Esophagus muscularis mucosa (tissue), 3 donors: ENCODE data around the gene PRKCH.

Source experiments
- CTCF ChIP-seq, 3 experiments: fragments of 200-600 bp in 2 of 3; fragments of 450-650 bp in 1 of 3; sonication (generic) in 2 of 3; IDR thresholded peaks; one replicate each; pipeline ENCODE4 v1.5.1; 2017 to 2019; ENCODE audit warnings: antibody characterized with exemption in 3 of 3, mild to moderate bottlenecking in 2 of 3, moderate library complexity in 1 of 3
- POLR2A ChIP-seq: fragments of 450-650 bp; IDR thresholded peaks from one replicate; pipeline ENCODE4 v1.6.1; 2017; ENCODE audit warnings: antibody characterized with exemption, moderate library complexity, mild to moderate bottlenecking, low read depth
- POLR2AphosphoS5 ChIP-seq, 2 donors: sonication (generic); formaldehyde crosslinking; IDR thresholded peaks; one replicate each; pipeline ENCODE4 v1.6.1; 2017; ENCODE audit warnings: antibody characterized with exemption in 2 of 2

- TF ChIP-seq POLR2A (no peak), CTCF (IDR thresholded peaks at IDR 0.05) (no peak), POLR2AphosphoS5 (IDR thresholded peaks at IDR 0.05) (no peak)
Observed at GRCh38 chr14:61342932-61343331, 21.6 kb downstream of the PRKCH start.
